Smooth muscle cell (in vitro differentiated cells): Measurements from ENCODE around the gene CACNA2D2. TPM values are rescaled to one million over a fixed set of nuclear protein-coding genes. Genes with fewer than 3 reads are reported as not detected.

Experiments
- DNase-seq: peaks from one replicate; lab custom pipeline; 2025; ENCODE audit not compliant: unreplicated experiment; lab: John Stamatoyannopoulos, UW
- H2AFZ ChIP-seq: fragments of 200-600 bp; sonication (generic); 2 replicates; pipeline ENCODE4 v1.6.0; 2016; ENCODE audit warnings: antibody characterized with exemption, low read depth, mild to moderate bottlenecking
- H3F3A ChIP-seq: fragments of 200-600 bp; sonication (generic); 2 replicates; pipeline ENCODE4 v1.6.0; 2017; ENCODE audit warnings: antibody characterized with exemption, low read depth
- H3K27ac ChIP-seq: fragments of 200-600 bp; sonication (generic); 2 replicates; pipeline ENCODE4 v1.5.1; 2016; ENCODE audit warnings: low read depth, mild to moderate bottlenecking
- H3K27me3 ChIP-seq: fragments of 200-600 bp; sonication (generic); 2 replicates; pipeline ENCODE4 v1.6.1; 2016; ENCODE audit warnings: low read depth, mild to moderate bottlenecking
- H3K36me3 ChIP-seq: fragments of 200-600 bp; sonication (generic); 2 replicates; pipeline ENCODE4 v1.5.1; 2016; ENCODE audit warnings: low read depth
- H3K4me1 ChIP-seq: fragments of 200-600 bp; sonication (generic); 2 replicates; pipeline ENCODE4 v1.5.1; 2016; ENCODE audit warnings: low read depth
- H3K4me2 ChIP-seq: fragments of 200-600 bp; sonication (generic); 2 replicates; pipeline ENCODE4 v1.6.0; 2016; ENCODE audit warnings: mild to moderate bottlenecking
- H3K4me3 ChIP-seq: fragments of 200-600 bp; sonication (generic); 2 replicates; pipeline ENCODE4 v1.5.1; 2016; ENCODE audit warnings: mild to moderate bottlenecking
- H3K79me2 ChIP-seq: fragments of 200-600 bp; sonication (generic); 2 replicates; pipeline ENCODE4 v1.6.0; 2016; ENCODE audit warnings: low read depth, mild to moderate bottlenecking
- H3K9ac ChIP-seq: fragments of 200-600 bp; sonication (generic); 2 replicates; pipeline ENCODE4 v1.6.0; 2016; ENCODE audit warnings: low read depth
- H3K9me3 ChIP-seq: fragments of 200-600 bp; sonication (generic); replicated peaks from 2 replicates; pipeline ENCODE4 v1.5.1; 2016; ENCODE audit warnings: low read depth
- H4K20me1 ChIP-seq: fragments of 200-600 bp; sonication (generic); 2 replicates; pipeline ENCODE4 v1.6.0; 2016; ENCODE audit warnings: low read depth
- WGBS: methylation state at CpG from one replicate; pipeline ENCODE4 v1.1.7; 2016; ENCODE audit warnings: low lambda C conversion rate; 5-methylcytosine and 5-hydroxymethylcytosine counted together
- polyA plus RNA-seq: library from polyadenylated mRNA; unstranded; fragments of >200 nt; fragmentation: Nextera tagmentation; extraction: Ambion mirVana; gene quantifications from 2 replicates; pipeline ENCODE4 v1.2.1, GENCODE V29; 2016
- total RNA-seq: library from RNA; depleted of rRNA; stranded (reverse); fragments of >200 nt; gene quantifications from 2 replicates; pipeline ENCODE4 v1.2.3, GENCODE V29; 2014
- TF ChIP-seq, protein P1 (sequence below): fragments of 200-600 bp; sonication (generic); IDR thresholded peaks from 2 replicates; pipeline ENCODE4 v1.5.1; 2017; ENCODE audit warnings: borderline replicate concordance, mild to moderate bottlenecking, antibody characterized with exemption; ENCODE audit not compliant: insufficient read depth, poor library complexity, severe bottlenecking

CACNA2D2 gene
- total and polyA plus RNA-seq, 2 experiments from 2014 or later: 0.27 to 0.51 TPM

DNA sequence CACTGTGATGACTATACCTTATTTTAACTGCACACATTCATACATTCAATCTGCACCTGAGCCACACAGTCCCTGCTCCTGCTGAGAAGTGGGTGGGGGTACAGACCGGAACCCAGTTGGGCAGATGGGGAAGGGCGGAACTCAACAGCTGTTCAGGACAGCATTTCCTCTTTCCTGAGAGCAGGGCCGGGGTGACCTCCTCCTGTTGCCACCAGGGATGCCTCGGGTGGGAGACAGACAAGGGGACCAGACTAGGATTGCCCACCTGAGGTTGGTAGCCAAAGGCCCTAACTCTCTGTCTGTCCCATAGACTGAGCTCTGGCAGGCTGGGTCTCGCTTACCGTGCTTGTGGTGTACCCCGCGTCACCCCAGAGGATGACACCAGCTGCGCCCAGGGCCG, 184.8 kb downstream of the CACNA2D2 start:
- H3K9ac ChIP-seq: no peak overlapping the region
- no peak overlapping the region for H3K27ac ChIP-seq
- no peaks in the 10 kb centered on the region for H3K9me3 ChIP-seq
- peaks cover 6% of the 10 kb centered on the region for H3F3A ChIP-seq
- TF ChIP-seq, protein P1, sequence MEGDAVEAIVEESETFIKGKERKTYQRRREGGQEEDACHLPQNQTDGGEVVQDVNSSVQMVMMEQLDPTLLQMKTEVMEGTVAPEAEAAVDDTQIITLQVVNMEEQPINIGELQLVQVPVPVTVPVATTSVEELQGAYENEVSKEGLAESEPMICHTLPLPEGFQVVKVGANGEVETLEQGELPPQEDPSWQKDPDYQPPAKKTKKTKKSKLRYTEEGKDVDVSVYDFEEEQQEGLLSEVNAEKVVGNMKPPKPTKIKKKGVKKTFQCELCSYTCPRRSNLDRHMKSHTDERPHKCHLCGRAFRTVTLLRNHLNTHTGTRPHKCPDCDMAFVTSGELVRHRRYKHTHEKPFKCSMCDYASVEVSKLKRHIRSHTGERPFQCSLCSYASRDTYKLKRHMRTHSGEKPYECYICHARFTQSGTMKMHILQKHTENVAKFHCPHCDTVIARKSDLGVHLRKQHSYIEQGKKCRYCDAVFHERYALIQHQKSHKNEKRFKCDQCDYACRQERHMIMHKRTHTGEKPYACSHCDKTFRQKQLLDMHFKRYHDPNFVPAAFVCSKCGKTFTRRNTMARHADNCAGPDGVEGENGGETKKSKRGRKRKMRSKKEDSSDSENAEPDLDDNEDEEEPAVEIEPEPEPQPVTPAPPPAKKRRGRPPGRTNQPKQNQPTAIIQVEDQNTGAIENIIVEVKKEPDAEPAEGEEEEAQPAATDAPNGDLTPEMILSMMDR: no peak
- no peak for DNase-seq
- H3K79me2 ChIP-seq: peaks cover 20% of the 10 kb centered on the region
- no peak overlapping the region for H3K4me2 ChIP-seq
- no peaks in the 10 kb centered on the region for H3K27me3 ChIP-seq
- peaks cover 17% of the 10 kb centered on the region for H3K4me1 ChIP-seq
- 96% methylated on average over 10 of the region's 10 CpGs for WGBS
- H4K20me1 ChIP-seq: peaks cover 24% of the 10 kb centered on the region
- no peaks in the 10 kb centered on the region for H3K36me3 ChIP-seq
- no peak overlapping the region for H2AFZ ChIP-seq
- no peak overlapping the region for H3K4me3 ChIP-seq

DNA sequence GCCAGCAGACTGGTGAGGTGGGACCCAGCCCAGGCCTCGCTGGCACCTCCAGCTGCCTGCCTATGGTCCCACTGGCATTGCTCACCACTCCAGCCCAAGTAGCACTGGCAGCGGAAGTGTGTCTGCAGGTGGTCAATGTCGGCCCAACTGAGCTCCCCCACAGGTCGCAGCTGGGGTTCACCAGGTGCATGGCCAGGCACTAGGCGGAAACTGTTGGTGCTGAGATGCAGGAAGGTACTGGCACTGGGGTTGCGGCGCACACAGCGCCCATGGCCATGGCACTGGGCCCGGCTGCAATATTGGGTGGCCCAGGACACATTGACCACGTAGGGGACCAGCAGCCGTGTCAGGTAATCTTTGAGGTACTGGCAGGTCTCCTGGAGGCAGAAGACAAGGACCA, 185.3 kb downstream of the CACNA2D2 start:
- Histone ChIP-seq H3K9me3 (no peaks in the 10 kb centered on the region), H3K36me3 (no peaks in the 10 kb centered on the region), H3F3A (peaks cover 2% of the 10 kb centered on the region), H3K27me3 (no peaks in the 10 kb centered on the region), H3K4me3 (no peak overlapping the region), H4K20me1 (peaks cover 24% of the 10 kb centered on the region), H3K4me1 (peaks cover 17% of the 10 kb centered on the region), H3K9ac (no peak overlapping the region), H3K79me2 (peaks cover 20% of the 10 kb centered on the region), H2AFZ (no peak overlapping the region), H3K4me2 (no peak overlapping the region), H3K27ac (peak overlapping the region; percentile 75)
- TF ChIP-seq, protein P1: no peak
- DNase-seq: no peak
- 98% methylated on average over 11 of the region's 11 CpGs for WGBS

DNA sequence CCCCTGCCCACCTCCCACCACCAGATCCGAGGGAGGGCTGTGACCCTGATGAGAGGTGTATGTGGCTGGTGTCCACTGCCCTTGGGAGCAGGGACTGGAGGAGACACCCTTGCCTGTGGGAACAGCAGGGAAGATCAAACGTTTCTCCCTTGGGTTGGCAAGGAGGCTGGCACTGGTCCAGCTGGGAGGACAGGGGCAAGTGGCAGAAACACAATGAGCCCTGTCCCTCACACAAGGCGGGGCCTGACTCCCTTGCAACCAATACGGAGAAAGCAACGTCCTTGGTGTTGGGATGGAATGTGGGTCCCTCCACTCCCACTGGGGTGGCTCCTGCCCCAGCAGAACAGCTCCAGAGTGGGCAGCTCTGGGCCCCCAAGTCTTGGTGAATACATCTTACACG, 186.1 kb downstream of the CACNA2D2 start:
- Histone ChIP-seq H3K4me3 (no peak overlapping the region), H3K27ac (peak overlapping the region; percentile 75), H3K4me1 (peaks cover 13% of the 10 kb centered on the region), H3K27me3 (no peaks in the 10 kb centered on the region), H4K20me1 (peaks cover 24% of the 10 kb centered on the region), H3K4me2 (no peak overlapping the region), H3K36me3 (no peaks in the 10 kb centered on the region), H3K9ac (peak overlapping the region; percentile 44), H3K79me2 (peaks cover 20% of the 10 kb centered on the region), H3F3A (no peaks in the 10 kb centered on the region), H3K9me3 (no peaks in the 10 kb centered on the region), H2AFZ (no peak overlapping the region)
- DNase-seq: no peak
- WGBS: 84% methylated on average over 6 of the region's 6 CpGs
- TF ChIP-seq, protein P1: no peak

DNA sequence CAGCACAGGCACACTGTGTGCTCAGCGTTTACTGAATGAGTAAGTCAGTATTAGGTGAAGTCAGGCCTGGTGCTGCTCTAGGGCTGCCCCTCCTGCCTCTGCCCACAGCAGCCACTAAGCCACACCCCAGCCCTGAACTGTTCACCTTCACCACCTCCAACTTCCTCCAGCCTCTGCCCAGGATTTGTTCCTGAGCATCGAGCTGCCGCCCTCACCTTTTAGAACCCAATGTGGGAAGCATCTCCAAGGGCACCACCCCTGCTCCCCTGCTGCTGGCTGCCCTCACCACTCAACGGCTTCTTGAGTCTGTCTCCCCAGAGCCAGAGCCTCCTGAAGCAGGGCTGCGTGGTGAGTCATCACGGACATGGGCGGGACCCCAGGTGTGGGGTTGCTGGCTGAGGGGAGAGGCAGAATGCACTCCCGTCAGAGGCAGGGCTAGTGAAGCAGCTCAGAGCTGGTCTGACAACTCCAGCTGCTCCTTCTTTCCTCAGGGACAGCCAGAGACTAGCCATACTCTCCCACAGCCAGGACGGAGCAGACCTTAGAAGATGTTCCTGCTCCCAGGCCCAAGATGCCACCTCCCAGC, 186.7 kb downstream of the CACNA2D2 start:
- Histone ChIP-seq H3K4me1 (peaks cover 8% of the 10 kb centered on the region), H3K4me3 (no peak overlapping the region), H3K79me2 (peaks cover 20% of the 10 kb centered on the region), H3K27me3 (no peaks in the 10 kb centered on the region), H3K9me3 (no peaks in the 10 kb centered on the region), H2AFZ (no peak overlapping the region), H3K27ac (peak overlapping the region; percentile 75), H3K36me3 (no peaks in the 10 kb centered on the region), H3F3A (no peaks in the 10 kb centered on the region), H4K20me1 (peaks cover 24% of the 10 kb centered on the region), H3K4me2 (peak overlapping the region; percentile 2), H3K9ac (peak overlapping the region; percentile 44)
- DNase-seq: no peak
- 49% methylated on average over 9 of the region's 9 CpGs for WGBS
- TF ChIP-seq, protein P1: no peak
